HG02885 (cell line): ENCODE measurements around the gene MYH7.

Experiments used
- ATAC-seq: cut with Tn5 transposase; IDR thresholded peaks from one replicate; pipeline ENCODE4 v1.9.1; 2021; ENCODE audit warnings: mild to moderate bottlenecking; ENCODE audit not compliant: unreplicated experiment, poor library complexity

Gene MYH7

GRCh38 chr14:23377573-23378563, 57.6 kb downstream of the MYH7 start:
- ATAC-seq: no peak

GRCh38 chr14:23377198-23377550, 58.3 kb downstream of the MYH7 start:
- ATAC-seq: no peak

GRCh38 chr14:23376482-23377197, 58.8 kb downstream of the MYH7 start, which contains the start of gene CMTM5:
Gene CMTM5, plus strand, starts transcription at chr14:23377046. Its CDS starts 206 bp downstream, at chr14:23377252.
- no peak for ATAC-seq

- ATAC-seq: no peak
Observed at GRCh38 chr14:23375527-23376251, 59.8 kb downstream of the MYH7 start.

GRCh38 chr14:23373041-23373440, 62.4 kb downstream of the MYH7 start:
- ATAC-seq: no peak

- ATAC-seq: no peak
Observed at GRCh38 chr14:23372509-23372908, 63.0 kb downstream of the MYH7 start, which contains the start of gene IL25. Gene IL25, plus strand, starts transcription at chr14:23372809.

- no peak for ATAC-seq
Observed at GRCh38 chr14:23371865-23372264, 63.6 kb downstream of the MYH7 start.

- ATAC-seq: no peak
Observed at GRCh38 chr14:23370221-23370620, 65.2 kb downstream of the MYH7 start.

GRCh38 chr14:23366426-23366921, 69.0 kb downstream of the MYH7 start:
- ATAC-seq: no peak

GRCh38 chr14:23365732-23366425, 69.6 kb downstream of the MYH7 start:
- ATAC-seq: no peak

- no peak for ATAC-seq
Observed at GRCh38 chr14:23365036-23365731, 70.3 kb downstream of the MYH7 start, which contains the start of gene EFS. Gene EFS, minus strand, starts transcription at chr14:23365172. Its CDS starts 147 bp downstream, at chr14:23365025.

- no peak for ATAC-seq
Observed at GRCh38 chr14:23364164-23365035, 71.1 kb downstream of the MYH7 start.
